GM21723 (cell line): ENCODE data around the gene TMEM212.

Source experiments
- ATAC-seq: cut with Tn5 transposase; IDR thresholded peaks from one replicate; pipeline ENCODE4 v1.9.1; 2021; ENCODE audit warnings: mild to moderate bottlenecking, moderate library complexity; ENCODE audit not compliant: unreplicated experiment

TMEM212 gene

GRCh38 chr3:171833789-171834460, 9.2 kb upstream of the TMEM212 start:
- no peak for ATAC-seq

DNA sequence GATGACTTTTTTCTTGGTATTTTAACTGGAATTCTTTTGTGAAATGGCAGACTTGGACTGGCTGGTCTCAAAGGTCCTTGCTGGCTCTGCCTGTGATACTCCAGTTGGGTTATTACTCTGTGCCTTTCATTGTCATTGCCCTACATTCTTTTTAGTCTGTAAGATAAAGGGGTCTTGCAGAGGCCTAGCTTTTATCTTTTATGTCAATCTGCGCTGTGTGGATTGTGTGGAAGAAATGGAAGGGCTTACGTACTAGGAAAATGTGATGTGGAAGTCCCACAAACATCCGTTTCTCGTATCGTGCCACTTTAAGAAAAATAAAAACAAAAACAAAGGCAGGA, 8.7 kb upstream of the TMEM212 start:
- ATAC-seq, result no peak

DNA sequence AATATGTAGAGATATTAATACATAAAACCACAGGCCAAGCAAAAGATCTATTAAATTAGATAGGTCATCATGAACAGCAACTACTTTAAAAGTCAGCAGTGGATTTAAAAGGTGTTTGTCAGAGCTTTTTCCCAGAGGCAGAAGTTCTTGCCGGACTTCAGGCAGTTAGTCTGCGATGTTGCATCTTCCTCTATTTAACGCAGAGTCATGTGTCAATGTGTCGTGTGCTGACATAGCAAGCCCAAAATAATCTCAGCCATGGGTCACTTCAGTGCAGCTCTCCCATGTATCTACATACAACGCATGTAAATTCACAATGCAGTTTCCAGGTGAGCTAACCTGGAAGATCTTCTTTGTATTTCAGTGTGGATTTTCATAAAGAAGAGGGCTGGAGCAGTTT, 8.0 kb upstream of the TMEM212 start:
- ATAC-seq, result no peak

DNA sequence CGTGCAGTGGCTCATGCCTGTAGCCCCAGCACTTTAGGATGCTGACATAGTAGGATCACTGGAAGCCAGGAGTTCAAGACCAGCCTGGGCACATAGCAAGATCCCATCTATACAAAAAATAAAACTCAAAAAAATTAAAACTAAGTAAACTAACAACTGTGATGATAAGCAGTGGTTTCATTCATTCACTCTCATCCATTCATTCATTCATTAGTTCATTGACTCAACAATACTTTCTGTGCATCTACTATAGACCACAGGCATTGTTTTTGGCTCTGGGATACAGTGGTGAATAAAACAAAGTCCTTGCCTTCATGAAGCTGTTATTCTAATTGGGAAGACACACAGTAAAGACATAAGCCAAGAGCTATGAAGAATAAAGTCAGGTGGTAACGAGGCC, 7.5 kb upstream of the TMEM212 start:
- no peak for ATAC-seq

GRCh38 chr3:171836855-171837254, 6.3 kb upstream of the TMEM212 start:
- ATAC-seq, result no peak

GRCh38 chr3:171837698-171838097, 5.5 kb upstream of the TMEM212 start:
- no peak for ATAC-seq

GRCh38 chr3:171838218-171838720, 4.9 kb upstream of the TMEM212 start:
- no peak for ATAC-seq

GRCh38 chr3:171839270-171839669, 3.9 kb upstream of the TMEM212 start:
- ATAC-seq, result no peak

DNA sequence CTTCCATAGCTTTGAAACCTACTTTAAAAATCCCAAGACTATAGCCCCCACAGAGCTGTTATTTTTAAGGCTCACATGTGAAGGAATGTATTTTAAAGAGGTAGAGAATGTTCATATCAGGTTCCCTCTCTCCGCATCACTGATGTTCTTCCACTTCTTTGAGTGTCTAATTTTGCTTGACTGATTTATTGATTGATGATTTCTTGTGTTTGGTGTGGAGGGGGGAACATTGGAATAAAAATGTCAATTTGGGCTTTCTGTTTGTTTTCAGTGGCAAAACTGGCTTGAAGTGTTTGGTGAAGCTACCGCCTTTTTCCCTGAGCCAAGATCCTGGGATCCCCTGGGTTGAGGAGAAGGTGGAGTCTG, 2.7 kb upstream of the TMEM212 start:
- no peak for ATAC-seq

DNA sequence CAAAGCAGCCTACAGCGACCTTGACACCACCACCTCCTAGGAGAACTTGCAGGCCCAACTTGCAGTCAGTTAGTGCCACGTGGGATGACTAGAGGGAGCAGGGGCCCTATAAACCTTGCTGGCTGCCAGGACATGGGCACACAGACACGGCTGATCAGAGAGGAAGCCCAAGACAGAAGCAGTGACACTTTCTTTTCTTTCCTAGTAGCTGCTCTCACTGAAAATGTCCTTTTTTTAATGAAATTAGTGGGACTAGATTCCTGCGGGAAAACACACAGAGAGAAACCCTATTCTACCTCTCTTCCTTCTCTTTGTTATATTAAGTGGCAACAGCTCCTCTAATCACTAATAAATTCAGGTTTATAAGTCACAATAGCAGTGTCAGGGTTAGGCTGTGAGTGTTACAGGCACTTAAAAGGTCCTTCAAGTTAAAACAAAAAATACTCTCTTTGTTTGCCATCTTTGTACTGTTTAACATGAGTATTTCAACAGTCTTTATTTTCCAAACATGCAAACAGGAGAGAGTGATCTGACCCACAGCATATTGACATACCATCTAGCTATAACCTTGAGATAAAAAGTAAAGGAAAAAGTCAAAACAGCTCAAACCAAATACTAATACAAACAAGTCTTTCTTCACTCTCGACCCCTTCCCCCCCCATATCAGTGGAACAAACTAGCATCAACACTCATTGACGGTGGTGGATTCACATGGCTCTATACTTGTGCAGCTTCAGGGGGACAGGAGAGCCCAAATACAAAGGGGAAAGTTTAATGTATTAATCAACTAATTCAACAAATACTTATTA, 2.1 kb upstream of the TMEM212 start:
- no peak for ATAC-seq

DNA sequence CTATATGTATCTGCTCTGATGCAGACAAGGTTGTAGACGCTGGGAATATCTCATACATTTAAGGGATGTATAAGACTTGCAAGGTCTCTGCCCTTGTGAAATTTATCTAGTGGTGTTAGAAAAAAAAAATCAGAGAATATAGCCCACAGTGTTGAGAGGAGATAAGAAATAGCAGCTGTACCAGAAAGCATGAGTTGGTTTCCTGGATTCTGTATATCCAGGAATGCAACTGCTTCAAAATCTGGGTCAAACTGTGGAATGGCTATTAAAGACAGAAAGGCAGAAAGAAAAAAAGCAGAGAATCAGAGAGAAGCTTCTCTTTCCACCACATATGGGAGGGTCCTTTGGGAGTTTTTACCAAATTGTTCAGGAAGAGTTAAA, 1.5 kb upstream of the TMEM212 start:
- ATAC-seq, result no peak

GRCh38 chr3:171844873-171845272, 1.7 kb downstream of the TMEM212 start:
- no peak for ATAC-seq

DNA sequence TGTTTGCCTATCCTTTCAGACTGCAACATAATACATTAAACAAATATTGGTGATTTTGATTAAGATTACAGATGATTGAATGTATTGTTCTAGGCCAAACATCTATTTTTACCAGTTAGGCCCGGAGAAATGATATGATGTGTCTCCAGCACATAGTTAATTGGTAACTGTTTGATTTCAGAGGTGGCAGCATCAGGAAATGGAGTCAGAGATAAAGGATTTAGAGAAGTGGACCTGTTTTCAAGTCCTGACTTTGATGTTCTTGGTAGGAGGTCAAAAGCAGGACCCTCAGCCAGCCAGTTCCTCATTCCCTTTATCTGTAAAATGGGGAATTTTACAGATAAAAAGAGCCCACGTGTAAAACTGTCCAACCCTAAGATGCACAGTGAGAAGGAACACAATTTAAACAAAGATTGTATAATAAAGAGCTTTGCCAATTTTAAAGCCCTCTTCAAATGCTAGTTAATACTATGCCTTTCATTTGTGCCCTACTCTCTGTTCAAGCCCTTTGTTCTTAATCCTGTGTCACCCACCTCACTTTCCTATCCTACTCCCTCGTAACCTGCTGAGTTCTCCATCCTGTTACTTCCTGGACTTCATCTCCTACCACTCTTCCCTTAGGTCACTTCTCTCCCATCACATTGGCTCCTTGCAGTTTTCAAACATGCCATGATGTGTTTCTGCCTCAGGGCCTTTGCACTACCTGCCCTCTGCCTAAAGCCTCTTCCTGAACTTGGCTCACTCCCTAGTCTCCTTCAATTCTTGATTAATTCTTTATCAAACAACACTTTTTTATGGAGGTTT, 2.5 kb downstream of the TMEM212 start:
- ATAC-seq, result no peak

DNA sequence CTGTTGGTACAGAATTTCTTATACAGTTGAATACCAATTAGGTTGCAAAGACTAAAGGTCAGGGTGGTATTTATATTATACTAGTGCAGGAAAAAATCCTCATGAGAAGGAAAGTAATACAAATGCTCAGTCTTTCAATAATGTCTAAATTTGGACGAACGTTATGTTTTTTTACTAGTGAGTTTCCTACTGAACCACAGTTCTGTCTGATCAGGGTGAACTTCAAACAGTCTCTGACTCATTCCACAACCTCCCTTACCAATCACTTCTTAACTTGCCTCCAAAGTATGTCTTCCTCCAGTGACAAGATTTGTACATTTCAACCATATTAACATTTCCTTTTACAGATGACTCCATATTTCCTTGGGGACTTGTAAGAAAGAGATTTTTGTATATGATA, 3.4 kb downstream of the TMEM212 start:
- peak; percentile 100 for ATAC-seq

GRCh38 chr3:171847133-171847532, 4.0 kb downstream of the TMEM212 start:
- ATAC-seq, result no peak

GRCh38 chr3:171847595-171848259, 4.6 kb downstream of the TMEM212 start:
- ATAC-seq, result no peak

DNA sequence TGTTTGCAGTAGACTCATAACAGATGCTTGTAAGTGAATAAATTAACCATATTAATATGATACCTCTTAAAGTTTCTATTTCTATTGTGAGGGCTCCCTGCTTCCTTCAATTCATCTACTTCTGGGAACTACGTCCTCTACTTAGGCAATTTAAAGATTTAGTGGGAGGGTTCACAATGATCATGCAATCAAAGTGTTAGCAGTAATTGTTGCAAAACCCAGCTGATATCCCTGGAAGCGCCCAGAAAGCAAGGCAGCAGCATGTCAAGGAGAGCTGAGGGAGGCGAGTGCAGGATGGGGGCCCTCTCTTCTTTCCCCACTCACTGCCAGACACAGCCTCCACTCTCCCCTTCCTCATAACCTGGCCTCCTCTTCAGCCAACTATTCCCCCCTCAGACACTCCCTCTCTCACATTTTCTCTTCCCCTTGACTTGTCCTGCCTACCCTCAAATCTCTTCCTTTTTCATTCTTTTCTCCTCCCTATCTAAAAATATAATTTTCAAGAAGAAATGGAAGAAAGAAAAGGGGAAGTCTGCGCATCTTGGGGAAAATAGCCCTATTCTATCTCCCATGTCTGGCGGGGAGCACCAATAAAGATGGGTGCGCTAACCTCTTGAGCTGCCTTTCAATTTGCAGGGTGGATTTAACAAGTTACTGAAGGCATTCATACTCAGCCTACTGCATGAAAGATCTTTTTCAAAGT, 6.6 kb downstream of the TMEM212 start:
- ATAC-seq, result no peak

DNA sequence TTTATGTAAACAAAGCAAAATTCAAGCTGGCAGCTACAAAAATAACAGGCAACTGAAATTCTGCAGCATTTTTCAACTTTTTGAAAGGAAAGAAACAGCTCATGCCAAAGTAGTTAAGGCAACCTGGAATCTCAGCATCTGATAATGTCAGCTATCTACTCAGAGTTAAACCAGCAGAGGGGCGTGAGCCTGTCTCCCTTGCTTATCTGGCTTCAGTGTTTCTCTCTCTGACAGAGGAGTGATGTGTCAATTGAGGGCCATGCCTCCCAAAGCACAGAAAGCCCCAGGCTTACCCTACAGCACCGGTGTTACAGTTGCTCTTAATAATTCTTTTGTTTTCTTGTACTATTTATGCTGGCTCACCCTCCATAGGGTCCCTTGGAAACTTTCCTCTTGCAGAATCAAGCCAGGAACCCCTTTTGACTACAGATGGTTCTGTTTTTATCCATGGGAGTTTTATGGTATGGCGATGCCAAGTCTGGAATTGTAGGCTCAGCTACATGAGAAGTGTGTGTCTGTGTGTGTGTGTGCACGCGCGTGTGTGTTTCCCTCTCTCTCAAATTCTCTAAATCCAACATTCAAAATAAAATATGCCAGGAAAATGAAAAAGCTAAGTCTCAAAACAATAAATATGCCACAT, 7.3 kb downstream of the TMEM212 start:
- ATAC-seq, result no peak

DNA sequence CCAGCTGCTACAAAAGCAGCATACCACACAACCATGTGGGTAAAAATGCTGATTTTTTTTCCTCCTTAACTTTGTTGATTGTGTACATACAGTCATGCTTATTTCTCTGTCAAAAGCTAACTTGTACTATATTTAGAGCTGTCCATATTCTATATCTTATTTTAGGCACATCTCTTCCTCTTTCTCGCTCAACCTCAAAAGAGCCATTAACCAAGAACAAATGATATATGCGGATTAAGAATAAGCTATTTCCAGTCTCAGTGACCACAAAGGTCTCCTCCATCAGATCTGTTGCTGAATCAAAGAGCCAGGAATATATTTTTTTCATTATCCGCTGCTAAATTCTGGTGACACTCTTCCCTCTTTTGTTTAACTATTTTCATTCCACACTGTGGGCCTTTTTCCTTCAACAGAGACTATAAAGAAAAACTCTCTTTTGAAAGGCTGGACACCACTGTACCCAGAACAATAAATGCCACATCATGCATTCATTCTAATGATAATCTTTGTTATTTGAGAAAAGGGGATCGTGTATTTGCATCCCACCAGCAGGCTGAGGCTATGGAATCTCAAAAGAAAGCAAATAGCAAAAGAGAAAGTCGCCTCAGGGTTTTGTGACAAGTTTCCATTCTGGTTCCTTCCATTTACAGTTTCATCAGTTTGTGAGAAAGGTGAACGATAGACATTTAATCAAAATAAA, 8.0 kb downstream of the TMEM212 start:
- no peak for ATAC-seq

GRCh38 chr3:171851660-171852058, 8.5 kb downstream of the TMEM212 start:
- ATAC-seq, result no peak
